Panc1 (cell line): ENCODE results near the gene HCK.

Source experiments
- POLR2AphosphoS5 ChIP-seq: IDR thresholded peaks from 2 replicates; pipeline ENCODE4 v1.6.1; 2012; ENCODE audit warnings: mild to moderate bottlenecking, low read depth, low read length, moderate library complexity
- SIN3A ChIP-seq: IDR thresholded peaks from 2 replicates; pipeline ENCODE4 v1.6.1; 2012; ENCODE audit warnings: low read depth, mild to moderate bottlenecking, low read length, moderate library complexity, borderline replicate concordance; ENCODE audit not compliant: insufficient read depth
- TCF7L2 ChIP-seq: IDR thresholded peaks from 2 replicates; pipeline ENCODE4 v1.6.1; 2011; ENCODE audit warnings: mild to moderate bottlenecking, low read depth, low read length, inconsistent platforms
- TF ChIP-seq, protein P1 (sequence below): fragments of 450-650 bp; IDR thresholded peaks from 2 replicates; pipeline ENCODE4 v1.5.1; 2017; ENCODE audit warnings: mild to moderate bottlenecking
- TF ChIP-seq, protein P2 (sequence below), 2 experiments: IDR thresholded peaks; 2 replicates each; pipeline ENCODE4 v1.6.1; 2011 to 2012; ENCODE audit warnings: low read depth in 2 of 2, control low read depth in 1 of 2, low read length in 1 of 2, mild to moderate bottlenecking in 1 of 2, moderate library complexity in 1 of 2; ENCODE audit not compliant: insufficient read depth in 1 of 2

DNA sequence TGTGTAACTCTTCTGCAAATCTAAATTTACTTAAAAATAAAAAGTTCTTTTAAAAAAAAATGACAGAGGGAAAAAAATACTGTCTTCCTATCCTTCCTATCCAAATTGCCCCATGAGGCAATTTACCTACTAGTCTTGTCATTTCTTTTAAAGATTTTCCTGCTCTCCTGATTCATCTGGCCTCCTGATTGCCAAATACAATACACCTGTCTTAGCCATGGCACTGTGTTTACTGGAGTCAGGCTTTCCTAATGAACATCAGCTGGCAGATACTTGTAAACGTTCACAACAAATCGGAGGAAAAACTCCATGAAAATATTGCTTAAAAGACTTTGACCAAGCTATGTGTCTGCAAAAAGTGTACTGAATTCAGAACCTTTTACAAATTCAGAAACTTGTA lies 78.9 kb downstream of the HCK start:
- TF ChIP-seq, protein P1, sequence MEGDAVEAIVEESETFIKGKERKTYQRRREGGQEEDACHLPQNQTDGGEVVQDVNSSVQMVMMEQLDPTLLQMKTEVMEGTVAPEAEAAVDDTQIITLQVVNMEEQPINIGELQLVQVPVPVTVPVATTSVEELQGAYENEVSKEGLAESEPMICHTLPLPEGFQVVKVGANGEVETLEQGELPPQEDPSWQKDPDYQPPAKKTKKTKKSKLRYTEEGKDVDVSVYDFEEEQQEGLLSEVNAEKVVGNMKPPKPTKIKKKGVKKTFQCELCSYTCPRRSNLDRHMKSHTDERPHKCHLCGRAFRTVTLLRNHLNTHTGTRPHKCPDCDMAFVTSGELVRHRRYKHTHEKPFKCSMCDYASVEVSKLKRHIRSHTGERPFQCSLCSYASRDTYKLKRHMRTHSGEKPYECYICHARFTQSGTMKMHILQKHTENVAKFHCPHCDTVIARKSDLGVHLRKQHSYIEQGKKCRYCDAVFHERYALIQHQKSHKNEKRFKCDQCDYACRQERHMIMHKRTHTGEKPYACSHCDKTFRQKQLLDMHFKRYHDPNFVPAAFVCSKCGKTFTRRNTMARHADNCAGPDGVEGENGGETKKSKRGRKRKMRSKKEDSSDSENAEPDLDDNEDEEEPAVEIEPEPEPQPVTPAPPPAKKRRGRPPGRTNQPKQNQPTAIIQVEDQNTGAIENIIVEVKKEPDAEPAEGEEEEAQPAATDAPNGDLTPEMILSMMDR, result no peak
- TF ChIP-seq TCF7L2 (no peak), POLR2AphosphoS5 (no peak), SIN3A (no peak)
- TF ChIP-seq, protein P2, sequence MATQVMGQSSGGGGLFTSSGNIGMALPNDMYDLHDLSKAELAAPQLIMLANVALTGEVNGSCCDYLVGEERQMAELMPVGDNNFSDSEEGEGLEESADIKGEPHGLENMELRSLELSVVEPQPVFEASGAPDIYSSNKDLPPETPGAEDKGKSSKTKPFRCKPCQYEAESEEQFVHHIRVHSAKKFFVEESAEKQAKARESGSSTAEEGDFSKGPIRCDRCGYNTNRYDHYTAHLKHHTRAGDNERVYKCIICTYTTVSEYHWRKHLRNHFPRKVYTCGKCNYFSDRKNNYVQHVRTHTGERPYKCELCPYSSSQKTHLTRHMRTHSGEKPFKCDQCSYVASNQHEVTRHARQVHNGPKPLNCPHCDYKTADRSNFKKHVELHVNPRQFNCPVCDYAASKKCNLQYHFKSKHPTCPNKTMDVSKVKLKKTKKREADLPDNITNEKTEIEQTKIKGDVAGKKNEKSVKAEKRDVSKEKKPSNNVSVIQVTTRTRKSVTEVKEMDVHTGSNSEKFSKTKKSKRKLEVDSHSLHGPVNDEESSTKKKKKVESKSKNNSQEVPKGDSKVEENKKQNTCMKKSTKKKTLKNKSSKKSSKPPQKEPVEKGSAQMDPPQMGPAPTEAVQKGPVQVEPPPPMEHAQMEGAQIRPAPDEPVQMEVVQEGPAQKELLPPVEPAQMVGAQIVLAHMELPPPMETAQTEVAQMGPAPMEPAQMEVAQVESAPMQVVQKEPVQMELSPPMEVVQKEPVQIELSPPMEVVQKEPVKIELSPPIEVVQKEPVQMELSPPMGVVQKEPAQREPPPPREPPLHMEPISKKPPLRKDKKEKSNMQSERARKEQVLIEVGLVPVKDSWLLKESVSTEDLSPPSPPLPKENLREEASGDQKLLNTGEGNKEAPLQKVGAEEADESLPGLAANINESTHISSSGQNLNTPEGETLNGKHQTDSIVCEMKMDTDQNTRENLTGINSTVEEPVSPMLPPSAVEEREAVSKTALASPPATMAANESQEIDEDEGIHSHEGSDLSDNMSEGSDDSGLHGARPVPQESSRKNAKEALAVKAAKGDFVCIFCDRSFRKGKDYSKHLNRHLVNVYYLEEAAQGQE (IDR thresholded peaks at IDR 0.05; ENCODE audit: insufficient read depth in 1 of 2, low read depth in 2 of 2, low read length in 1 of 2), result no peak
